ENCODE data around the gene CAV1. TPM values are rescaled to one million over a fixed set of nuclear protein-coding genes. Genes with fewer than 3 reads are reported as not detected.

Gene CAV1
- total and polyA plus RNA-seq, 12 donors = 93.0 to 364 (median 274) TPM

GRCh38 chr7:116554436-116554835, 29.6 kb downstream of the CAV1 start:
- H3K4me1 ChIP-seq = peaks cover 6 to 98% (median 71%) of the 10 kb centered on the region in 9 donors
- peak in 2 of 8 donors; percentile 32 to 61 for ATAC-seq

DNA sequence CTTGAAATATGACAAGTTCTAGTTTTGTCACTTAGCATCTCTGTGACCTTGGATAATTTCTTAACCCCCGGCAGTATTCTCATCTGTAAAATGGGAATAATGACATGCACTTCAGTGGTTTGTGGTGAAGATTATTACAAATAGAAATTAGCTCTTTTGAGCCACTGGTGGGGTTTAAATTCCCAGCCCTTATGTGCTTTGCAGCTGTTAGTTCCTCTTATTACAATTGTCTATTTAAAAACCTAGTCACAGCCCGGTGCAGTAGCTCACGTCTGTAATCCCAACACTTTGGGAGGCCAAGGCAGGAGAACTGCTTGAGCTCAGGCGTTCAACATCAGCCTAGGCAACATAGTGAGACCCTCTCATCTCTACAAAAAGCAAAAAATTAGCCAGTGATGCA, 30.1 kb downstream of the CAV1 start:
- H3K9me3 ChIP-seq = no peaks in the 10 kb centered on the region
- no peak overlapping the region for H3K4me3 ChIP-seq
- peak in 1 of 8 donors; percentile 16 for ATAC-seq
- H3K27me3 ChIP-seq = no peaks in the 10 kb centered on the region
- intact Hi-C loops (cut with DNase I) = loop anchor here in 1 of 10 donors (5.0 kb wide), 1 partner anchor 1188 kb away; no protein-coding TSS in a partner anchor
- TF ChIP-seq, protein P1, sequence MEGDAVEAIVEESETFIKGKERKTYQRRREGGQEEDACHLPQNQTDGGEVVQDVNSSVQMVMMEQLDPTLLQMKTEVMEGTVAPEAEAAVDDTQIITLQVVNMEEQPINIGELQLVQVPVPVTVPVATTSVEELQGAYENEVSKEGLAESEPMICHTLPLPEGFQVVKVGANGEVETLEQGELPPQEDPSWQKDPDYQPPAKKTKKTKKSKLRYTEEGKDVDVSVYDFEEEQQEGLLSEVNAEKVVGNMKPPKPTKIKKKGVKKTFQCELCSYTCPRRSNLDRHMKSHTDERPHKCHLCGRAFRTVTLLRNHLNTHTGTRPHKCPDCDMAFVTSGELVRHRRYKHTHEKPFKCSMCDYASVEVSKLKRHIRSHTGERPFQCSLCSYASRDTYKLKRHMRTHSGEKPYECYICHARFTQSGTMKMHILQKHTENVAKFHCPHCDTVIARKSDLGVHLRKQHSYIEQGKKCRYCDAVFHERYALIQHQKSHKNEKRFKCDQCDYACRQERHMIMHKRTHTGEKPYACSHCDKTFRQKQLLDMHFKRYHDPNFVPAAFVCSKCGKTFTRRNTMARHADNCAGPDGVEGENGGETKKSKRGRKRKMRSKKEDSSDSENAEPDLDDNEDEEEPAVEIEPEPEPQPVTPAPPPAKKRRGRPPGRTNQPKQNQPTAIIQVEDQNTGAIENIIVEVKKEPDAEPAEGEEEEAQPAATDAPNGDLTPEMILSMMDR (IDR thresholded peaks at IDR 0.05) = no peak
- peak overlapping the region in 8 of 10 donors; percentile 1 to 70 (median 26) for H3K27ac ChIP-seq
- DNase-seq = no peak
- H3K4me1 ChIP-seq = peaks cover 8 to 98% (median 72%) of the 10 kb centered on the region in 9 donors
- WGBS, 2 donors = 47 to 67% methylated on average over 4 of the region's 4 CpGs
- H3K36me3 ChIP-seq = peaks cover 0 to 94% (median 12%) of the 10 kb centered on the region in 9 donors

More at GRCh38 chr7:116554436-116554835, 29.6 kb downstream of the CAV1 start:
- Histone ChIP-seq H3K27ac (peak overlapping the region in 8 of 10 donors; percentile 1 to 70 (median 17)), H3K27me3 (no peaks in the 10 kb centered on the region), H3K4me3 (no peak overlapping the region), H3K36me3 (peaks cover 0 to 94% (median 12%) of the 10 kb centered on the region in 9 donors), H3K9me3 (no peaks in the 10 kb centered on the region)
- TF ChIP-seq, protein P1 (IDR thresholded peaks at IDR 0.05) = no peak
- DNase-seq = peak in 1 of 2 donors; percentile 40
- intact Hi-C loops (cut with DNase I) = no loop called here

GRCh38 chr7:116557066-116557585, 32.3 kb downstream of the CAV1 start:
- TF ChIP-seq, protein P1 (IDR thresholded peaks at IDR 0.05) = no peak
- Histone ChIP-seq H3K4me1 (peaks cover 8 to 97% (median 71%) of the 10 kb centered on the region in 9 donors), H3K4me3 (no peak overlapping the region), H3K27ac (peak overlapping the region in 7 of 10 donors; percentile 2 to 82 (median 18)), H3K36me3 (peaks cover 0 to 86% (median 9%) of the 10 kb centered on the region in 9 donors), H3K27me3 (no peaks in the 10 kb centered on the region), H3K9me3 (peaks cover 0 to under 1% (median 0%) of the 10 kb centered on the region in 11 donors)
- ATAC-seq (no peak), DNase-seq (no peak)
- 58 to 61% methylated on average over 3 of the region's 3 CpGs for WGBS, 2 donors
- intact Hi-C loops (cut with DNase I) = loop anchor here in 1 of 10 donors (5.0 kb wide), 1 partner anchor 1190 kb away; no protein-coding TSS in a partner anchor

DNA sequence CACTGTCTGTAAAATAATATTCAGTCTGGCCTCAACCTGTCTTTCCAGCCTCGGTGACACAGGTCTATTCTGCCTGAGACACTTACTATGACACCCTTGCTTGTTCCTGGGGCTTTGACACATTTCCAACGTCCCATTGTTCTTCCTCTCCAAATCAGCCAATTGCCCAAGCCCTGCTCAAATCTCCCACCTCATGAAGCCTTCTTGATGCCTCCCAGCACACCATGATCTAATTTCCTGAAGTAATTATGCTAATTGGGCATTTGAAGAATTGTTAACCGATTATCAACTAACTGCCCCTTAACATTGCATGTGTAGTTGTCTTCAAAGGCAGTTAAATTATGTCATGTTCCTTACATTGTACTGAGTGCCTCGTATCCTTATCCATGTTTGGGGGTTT, 33.1 kb downstream of the CAV1 start:
- H3K36me3 ChIP-seq = peaks cover 0 to 79% (median 9%) of the 10 kb centered on the region in 9 donors
- peak overlapping the region in 4 of 10 donors; percentile 13 to 82 (median 42) for H3K27ac ChIP-seq
- intact Hi-C loops (cut with DNase I) = loop anchor here in 1 of 10 donors (5.0 kb wide), 1 partner anchor 1191 kb away; no protein-coding TSS in a partner anchor

More for the DNA sequence above, 33.1 kb downstream of the CAV1 start:
- 64 to 71% methylated on average over 4 of the region's 4 CpGs for WGBS, 2 donors
- Histone ChIP-seq H3K27me3 (no peaks in the 10 kb centered on the region), H3K9me3 (peaks cover 0 to 4% (median 0%) of the 10 kb centered on the region in 11 donors), H3K4me1 (peaks cover 8 to 93% (median 64%) of the 10 kb centered on the region in 9 donors), H3K4me3 (no peak overlapping the region)
- DNase-seq = no peak
- peak in 1 of 8 donors; percentile 5 for ATAC-seq
- TF ChIP-seq, protein P1 (IDR thresholded peaks at IDR 0.05) = no peak
